Measurements from ENCODE around the gene WHRN. TPM values are rescaled to one million over a fixed set of nuclear protein-coding genes. Genes with fewer than 3 reads are reported as not detected.

The WHRN gene
- total and polyA plus RNA-seq, 2 of the 8 experiments (the other 6 are each of a cell fraction or from before 2014, with no cell fraction given), result 4.4 to 7.7 TPM

DNA sequence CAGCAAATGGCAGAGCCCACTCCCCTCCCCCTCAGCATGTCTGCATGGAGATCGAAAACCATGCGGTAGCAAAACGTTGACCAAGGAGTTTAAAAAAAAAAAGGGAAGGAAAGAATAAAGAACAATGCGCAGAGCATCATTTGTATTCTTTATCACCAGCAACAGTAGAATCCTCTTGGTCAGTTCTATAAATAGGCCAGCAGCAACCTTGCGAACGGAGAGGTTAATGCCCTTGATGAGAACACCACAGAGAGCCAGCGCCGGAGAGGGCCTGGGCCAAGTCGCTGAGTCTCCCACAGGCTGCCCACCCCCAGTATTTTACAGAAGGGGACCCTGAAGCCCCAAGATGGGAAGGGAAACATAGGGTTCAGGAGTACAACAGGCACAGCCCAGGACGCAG, 22.7 kb downstream of the WHRN start:
- FAIRE-seq (no peak), DNase-seq (ENCODE audit: low read depth in 1 of 2, low spot score in 2 of 2) (no peak)
- H3K23me2 ChIP-seq (ENCODE audit: low read depth, low read length), result no peaks in the 10 kb centered on the region; the same call in 1 of the 2 replicates
- WGBS, 2 experiments (ENCODE audit: extremely low coverage in 1 of 2, insufficient coverage in 1 of 2, insufficient read length in 1 of 2, insufficient replicate concordance in 2 of 2, low coverage in 1 of 2, low lambda C conversion rate in 2 of 2, missing lambda C conversion rate in 1 of 2), result 80% methylated on average over 10 of the region's 10 CpGs; no CpG with 5 or more reads in 1 of the 2 experiments
- no peak overlapping the region for H3K23ac ChIP-seq (ENCODE audit: insufficient read length)
- H2BK12ac ChIP-seq (ENCODE audit: low read depth, low read length), result no peak overlapping the region
- H4K8ac ChIP-seq (ENCODE audit: extremely low read depth, insufficient read depth, low read length), result no peak overlapping the region
- no peak overlapping the region for H3K27ac ChIP-seq (ENCODE audit: low read depth, low read length)
- no peak overlapping the region for H3K56ac ChIP-seq (replicated peaks; ENCODE audit: insufficient read length, low read depth, low read length)
- peaks cover 4% of the 10 kb centered on the region; the same call in 1 of the 2 replicates for H3K79me1 ChIP-seq (ENCODE audit: low read depth, low read length)
- H4K5ac ChIP-seq (ENCODE audit: insufficient read length, low read depth, low read length), result no peak overlapping the region
- H3K18ac ChIP-seq (ENCODE audit: extremely low read depth, low read length), result no peak overlapping the region
- no peaks in the 10 kb centered on the region; a peak in 1 of 7 replicates for H3K4me1 ChIP-seq (replicated peaks in 1 of 4; ENCODE audit: control insufficient read depth in 3 of 4, insufficient read depth in 4 of 4, low read length in 3 of 4)
- no peaks in the 10 kb centered on the region for H4K20me1 ChIP-seq (replicated peaks in 1 of 2; ENCODE audit: control insufficient read depth in 1 of 2, insufficient read depth in 2 of 2, low read length in 2 of 2)
- ChIA-PET POLR2A (ENCODE audit: partially characterized antibody) (interaction anchor here (1.2 kb wide), 1 partner anchor 23 kb away, joined by 3 read pairs; the partner anchor contains the start of gene WHRN), CTCF (ENCODE audit: partially characterized antibody) (interaction anchor here (0.9 to 7.1 kb wide), 7 partner anchors 9 to 171 kb away, joined by 3 to 89 read pairs (median 4); no protein-coding TSS in a partner anchor)
- no peak overlapping the region for H2AK5ac ChIP-seq (ENCODE audit: low read depth, low read length)
- H2BK5ac ChIP-seq (ENCODE audit: low read depth, low read length), result no peak overlapping the region
- no peak overlapping the region for H3K14ac ChIP-seq (ENCODE audit: insufficient read length)
- no peaks in the 10 kb centered on the region for H3K9me3 ChIP-seq (ENCODE audit: insufficient read depth in 2 of 2, low read depth in 1 of 2, low read length in 1 of 2)
- no peak overlapping the region for H4K91ac ChIP-seq (replicated peaks; ENCODE audit: insufficient read length, low read length)
- no peak overlapping the region for H2BK20ac ChIP-seq (ENCODE audit: low read length)
- H2AFZ ChIP-seq (ENCODE audit: low read length), result no peak overlapping the region
- H3K4me3 ChIP-seq (ENCODE audit: extremely low read depth in 1 of 4, insufficient read depth in 2 of 4, low read depth in 3 of 4, low read length in 4 of 4), result no peak overlapping the region
- H3K36me3 ChIP-seq (ENCODE audit: control insufficient read depth in 2 of 4, insufficient read depth in 4 of 4, low read length in 3 of 4), result no peaks in the 10 kb centered on the region; a peak in 1 of 8 replicates
- H2BK120ac ChIP-seq (replicated peaks; ENCODE audit: low read depth, low read length), result no peak overlapping the region
- H3K9ac ChIP-seq (replicated peaks in 1 of 4; ENCODE audit: extremely low read depth in 1 of 4, low read depth in 3 of 4, low read length in 3 of 4), result no peak overlapping the region
- H2BK15ac ChIP-seq (ENCODE audit: low read length), result no peak overlapping the region
- peak overlapping the region in 1 of 2 experiments; percentile 25; a peak in 1 of 4 replicates for H3K4me2 ChIP-seq (ENCODE audit: insufficient read depth in 1 of 2, low read depth in 2 of 2, low read length in 2 of 2)
- H3K4ac ChIP-seq (replicated peaks; ENCODE audit: insufficient read length, low read depth, low read length), result no peak overlapping the region
- H3K79me2 ChIP-seq (ENCODE audit: control insufficient read depth in 1 of 2, insufficient read depth in 2 of 2, low read length in 2 of 2), result no peaks in the 10 kb centered on the region
- no peaks in the 10 kb centered on the region for H3K27me3 ChIP-seq (replicated peaks in 1 of 4; ENCODE audit: control insufficient read depth in 3 of 4, extremely low read depth in 1 of 4, insufficient read depth in 3 of 4, low read length in 3 of 4)
- TF ChIP-seq SAP30 (IDR thresholded peaks at IDR 0.05; ENCODE audit: insufficient read depth, insufficient replicate concordance, low read length) (no peak), SP4 (IDR thresholded peaks at IDR 0.05; ENCODE audit: low read length) (no peak), RFX5 (IDR thresholded peaks at IDR 0.05; ENCODE audit: borderline replicate concordance, low read depth, low read length) (no peak), GABPA (IDR thresholded peaks at IDR 0.05; ENCODE audit: borderline replicate concordance, insufficient read depth, low read length) (no peak), RBBP5 (IDR thresholded peaks at IDR 0.05; ENCODE audit: borderline replicate concordance, low read depth, low read length) (no peak), SIX5 (IDR thresholded peaks at IDR 0.05; ENCODE audit: low read depth, low read length) (no peak), EGR1 (IDR thresholded peaks at IDR 0.05; ENCODE audit: borderline replicate concordance, low read depth, low read length) (no peak), TBP (IDR thresholded peaks at IDR 0.05; ENCODE audit: low read depth, low read length) (no peak), PHF8 (conservative IDR thresholded peaks at IDR 0.05; ENCODE audit: low read depth, low read length) (no peak), KDM5A (IDR thresholded peaks at IDR 0.05; ENCODE audit: low read length) (no peak), KDM1A (IDR thresholded peaks at IDR 0.05; ENCODE audit: borderline replicate concordance, low read length) (no peak), JUND (IDR thresholded peaks at IDR 0.05; ENCODE audit: low read length) (no peak), HDAC6 (IDR thresholded peaks at IDR 0.05; ENCODE audit: low read depth, low read length) (no peak)

All from H1 (cell line).